HEK293T (cell line): ENCODE results near the gene EOGT.

Source experiments
- BHLHE40 ChIP-seq: fragments of 450-650 bp; IDR thresholded peaks from 2 replicates; pipeline ENCODE4 v1.6.1; 2016; ENCODE audit warnings: mild to moderate bottlenecking, moderate library complexity, borderline replicate concordance
- CTBP1 ChIP-seq: fragments of 450-650 bp; IDR thresholded peaks from 2 replicates; pipeline ENCODE4 v1.6.1; 2016; ENCODE audit warnings: borderline replicate concordance
- FOXM1 ChIP-seq: fragments of 450-650 bp; IDR thresholded peaks from 2 replicates; pipeline ENCODE4 v1.6.1; 2017; ENCODE audit warnings: mild to moderate bottlenecking, borderline replicate concordance
- SP1 ChIP-seq: fragments of 450-650 bp; IDR thresholded peaks from 2 replicates; pipeline ENCODE4 v1.6.1; 2017
- TARDBP ChIP-seq: fragments of 450-650 bp; IDR thresholded peaks from 2 replicates; pipeline ENCODE4 v1.6.1; 2016
- TF ChIP-seq, protein P1 (sequence below): fragments of 450-650 bp; IDR thresholded peaks from 2 replicates; pipeline ENCODE4 v1.6.1; 2016

DNA sequence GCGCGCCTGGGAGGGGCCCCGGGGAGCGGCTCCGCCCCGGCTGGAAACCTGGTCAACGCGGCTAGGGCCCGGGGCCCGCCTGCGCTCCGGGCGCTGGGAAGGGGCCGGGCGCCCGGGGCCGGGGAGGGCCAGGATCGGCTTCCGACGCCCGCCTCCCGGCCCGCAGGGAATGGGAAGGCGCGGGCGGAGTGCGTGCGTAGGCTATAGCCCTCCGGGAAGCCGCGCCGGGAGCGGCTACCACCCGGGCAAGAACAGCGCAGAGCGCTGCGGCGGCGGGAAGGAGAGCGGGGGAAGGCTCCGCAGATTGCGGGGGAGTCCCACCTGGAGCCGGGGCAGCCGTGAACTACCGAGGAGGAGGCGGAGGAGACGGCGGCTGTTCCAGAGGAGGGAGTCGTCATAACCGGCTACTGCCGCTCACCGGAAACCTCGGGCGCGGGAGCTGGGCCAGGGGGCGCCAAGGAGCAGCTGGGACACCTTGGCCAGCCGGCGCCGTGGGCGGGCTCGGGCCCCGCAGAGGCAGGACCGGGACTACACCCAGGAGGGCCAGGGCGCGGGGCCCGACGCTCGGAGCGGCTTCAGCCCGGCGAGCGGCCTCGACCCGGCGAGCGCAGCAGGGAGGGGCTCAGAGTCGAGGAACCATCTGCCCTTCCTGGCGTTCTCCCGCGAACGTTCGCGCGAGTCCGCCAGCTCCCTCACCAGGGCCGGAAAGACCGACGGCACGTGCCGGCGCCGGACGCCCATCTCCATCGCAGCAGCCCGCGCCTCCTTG is at the start of gene EOGT:
- no peak for TF ChIP-seq SP1
- no peak for TF ChIP-seq TARDBP
- no peak for TF ChIP-seq BHLHE40
- TF ChIP-seq FOXM1: no peak
- TF ChIP-seq CTBP1: no peak; the same call in 1 of the 2 replicates
- TF ChIP-seq, protein P1, sequence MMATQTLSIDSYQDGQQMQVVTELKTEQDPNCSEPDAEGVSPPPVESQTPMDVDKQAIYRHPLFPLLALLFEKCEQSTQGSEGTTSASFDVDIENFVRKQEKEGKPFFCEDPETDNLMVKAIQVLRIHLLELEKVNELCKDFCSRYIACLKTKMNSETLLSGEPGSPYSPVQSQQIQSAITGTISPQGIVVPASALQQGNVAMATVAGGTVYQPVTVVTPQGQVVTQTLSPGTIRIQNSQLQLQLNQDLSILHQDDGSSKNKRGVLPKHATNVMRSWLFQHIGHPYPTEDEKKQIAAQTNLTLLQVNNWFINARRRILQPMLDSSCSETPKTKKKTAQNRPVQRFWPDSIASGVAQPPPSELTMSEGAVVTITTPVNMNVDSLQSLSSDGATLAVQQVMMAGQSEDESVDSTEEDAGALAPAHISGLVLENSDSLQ: no peak
